Thymus (tissue), 14 donors: ENCODE results near the gene ASIC5. TPM values are rescaled to one million over a fixed set of nuclear protein-coding genes. Genes with fewer than 3 reads are reported as not detected.

ENCODE experiments used
- DNase-seq, 9 donors: peaks; one replicate each; pipeline ENCODE4 v3.0.0-alpha.2; 2013; ENCODE audit warnings: low spot score in 9 of 9, low read depth in 6 of 9, missing footprints in 1 of 9
- H3K27ac ChIP-seq, 2 donors: one replicate each; pipeline ENCODE4 v1.5.1; 2013; ENCODE audit warnings: control low read depth in 1 of 2, low read depth in 1 of 2, low read length in 1 of 2, mild to moderate bottlenecking in 1 of 2, moderate library complexity in 1 of 2
- H3K27me3 ChIP-seq, 2 donors: one replicate each; pipeline ENCODE4 v1.5.1; 2013; ENCODE audit warnings: low read length in 1 of 2; ENCODE audit not compliant: control insufficient read depth in 2 of 2, insufficient read depth in 1 of 2
- H3K36me3 ChIP-seq, 2 donors: one replicate each; pipeline ENCODE4 v1.5.1; 2013; ENCODE audit warnings: low read length in 1 of 2, mild to moderate bottlenecking in 1 of 2, moderate library complexity in 1 of 2; ENCODE audit not compliant: control insufficient read depth in 2 of 2, insufficient read depth in 2 of 2
- H3K4me1 ChIP-seq, 2 donors: one replicate each; pipeline ENCODE4 v1.5.1; 2013; ENCODE audit warnings: low read length in 2 of 2; ENCODE audit not compliant: control insufficient read depth in 2 of 2, insufficient read depth in 2 of 2
- H3K4me3 ChIP-seq, 2 donors: one replicate each; pipeline ENCODE4 v1.5.1; 2013; ENCODE audit warnings: low read length in 2 of 2, control low read depth in 1 of 2, mild to moderate bottlenecking in 1 of 2
- H3K9me3 ChIP-seq, 2 donors: one replicate each; pipeline ENCODE4 v1.5.1; 2013; ENCODE audit warnings: low read length in 1 of 2, mild to moderate bottlenecking in 1 of 2; ENCODE audit not compliant: control insufficient read depth in 2 of 2, insufficient read depth in 1 of 2
- WGBS: extraction: QIAGEN DNeasy Blood & Tissue Kit; methylation state at CpG from one replicate; pipeline ENCODE4 v1.1.7; 2013; 5-methylcytosine and 5-hydroxymethylcytosine counted together
- long read RNA-seq, 10 donors: transcript quantifications; one replicate each; lab custom pipeline, GENCODE V29; 2026
- polyA plus RNA-seq: library from polyadenylated mRNA; stranded (reverse); fragments of 200-250 nt; gene quantifications from one replicate; pipeline ENCODE4 v1.2.3, GENCODE V29; 2013
- total RNA-seq: library from RNA; stranded (reverse); fragments of 120-200 nt; gene quantifications from one replicate; pipeline ENCODE4 v1.2.4, GENCODE V29; 2013
- donor health status: healthy.

The ASIC5 gene, protein sequence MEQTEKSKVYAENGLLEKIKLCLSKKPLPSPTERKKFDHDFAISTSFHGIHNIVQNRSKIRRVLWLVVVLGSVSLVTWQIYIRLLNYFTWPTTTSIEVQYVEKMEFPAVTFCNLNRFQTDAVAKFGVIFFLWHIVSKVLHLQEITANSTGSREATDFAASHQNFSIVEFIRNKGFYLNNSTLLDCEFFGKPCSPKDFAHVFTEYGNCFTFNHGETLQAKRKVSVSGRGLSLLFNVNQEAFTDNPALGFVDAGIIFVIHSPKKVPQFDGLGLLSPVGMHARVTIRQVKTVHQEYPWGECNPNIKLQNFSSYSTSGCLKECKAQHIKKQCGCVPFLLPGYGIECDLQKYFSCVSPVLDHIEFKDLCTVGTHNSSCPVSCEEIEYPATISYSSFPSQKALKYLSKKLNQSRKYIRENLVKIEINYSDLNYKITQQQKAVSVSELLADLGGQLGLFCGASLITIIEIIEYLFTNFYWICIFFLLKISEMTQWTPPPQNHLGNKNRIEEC
- total RNA-seq (not detected), polyA plus RNA-seq (not detected)
- long read RNA-seq, donor 1: 0 reads
- long read RNA-seq, donor 2: 0 reads
- long read RNA-seq, donor 3: 0 reads
- long read RNA-seq, donor 4: 0 reads
- long read RNA-seq, donor 5: 0 reads
- long read RNA-seq, donor 6: 0 reads
- long read RNA-seq, donor 7: 0 reads
- long read RNA-seq, donor 8: 0 reads
- long read RNA-seq, donor 9: 0 reads
- long read RNA-seq, donor 10: 0 reads

GRCh38 chr4:155866177-155866576 lies at the start of gene ASIC5:
ASIC5 (minus strand) TSS chr4:155866277; CDS start chr4:155866226, 51 bp downstream.
- Histone ChIP-seq H3K9me3 (peaks cover 0 to 7% of the 10 kb centered on the region in 2 donors), H3K27me3 (no peaks in the 10 kb centered on the region), H3K4me1 (no peaks in the 10 kb centered on the region), H3K4me3 (no peak within 1 kb of the TSS), H3K27ac (no peak within 1 kb of the TSS), H3K36me3 (no peaks in the 10 kb centered on the region)
- DNase-seq: no peak
- 48% methylated on average over 1 of the region's 1 CpG for WGBS

- Histone ChIP-seq H3K9me3 (no peaks in the 10 kb centered on the region), H3K27me3 (no peaks in the 10 kb centered on the region), H3K4me3 (no peak overlapping the region), H3K27ac (no peak overlapping the region), H3K36me3 (no peaks in the 10 kb centered on the region), H3K4me1 (no peaks in the 10 kb centered on the region)
- DNase-seq: no peak
- 59% methylated on average over 5 of the region's 5 CpGs for WGBS
Measured at GRCh38 chr4:155914782-155915181, 48.7 kb upstream of the ASIC5 start.

DNA sequence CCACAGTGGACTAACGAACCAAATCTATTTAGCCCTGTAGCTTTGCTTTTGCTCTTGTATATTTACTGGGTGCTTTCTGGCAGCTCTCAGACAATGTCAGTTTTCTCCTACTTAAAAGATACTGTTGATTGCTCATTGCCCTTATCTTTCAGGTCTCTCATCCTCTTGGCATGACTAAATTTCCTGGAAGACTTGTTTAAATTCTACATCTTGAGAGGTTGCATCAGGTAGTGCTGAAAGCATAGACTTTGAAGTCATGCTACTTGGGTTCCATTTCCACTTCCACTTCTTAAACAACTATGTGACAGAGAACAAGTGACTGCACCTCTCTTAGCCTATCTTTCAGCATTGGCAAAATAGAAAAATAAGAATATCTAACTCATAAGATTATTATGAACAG lies 45.8 kb upstream of the ASIC5 start:
- Histone ChIP-seq H3K4me3 (no peak overlapping the region), H3K4me1 (no peaks in the 10 kb centered on the region), H3K27ac (no peak overlapping the region), H3K27me3 (no peaks in the 10 kb centered on the region), H3K9me3 (no peaks in the 10 kb centered on the region), H3K36me3 (no peaks in the 10 kb centered on the region)
- 94% methylated on average over 1 of the region's 1 CpG for WGBS
- DNase-seq: no peak

GRCh38 chr4:155909615-155910226 lies 43.6 kb upstream of the ASIC5 start:
- Histone ChIP-seq H3K4me3 (no peak overlapping the region), H3K9me3 (no peaks in the 10 kb centered on the region), H3K27me3 (no peaks in the 10 kb centered on the region), H3K36me3 (no peaks in the 10 kb centered on the region), H3K27ac (no peak overlapping the region), H3K4me1 (no peaks in the 10 kb centered on the region)
- 96% methylated on average over 3 of the region's 3 CpGs for WGBS
- DNase-seq: no peak

- Histone ChIP-seq H3K27ac (no peak overlapping the region), H3K4me3 (no peak overlapping the region), H3K27me3 (no peaks in the 10 kb centered on the region), H3K9me3 (no peaks in the 10 kb centered on the region), H3K4me1 (no peaks in the 10 kb centered on the region), H3K36me3 (no peaks in the 10 kb centered on the region)
- whole genome bisulfite sequencing: 96% methylated on average over 4 of the region's 4 CpGs
- no peak for DNase-seq
Measured at GRCh38 chr4:155908187-155909139, 42.4 kb upstream of the ASIC5 start.

DNA sequence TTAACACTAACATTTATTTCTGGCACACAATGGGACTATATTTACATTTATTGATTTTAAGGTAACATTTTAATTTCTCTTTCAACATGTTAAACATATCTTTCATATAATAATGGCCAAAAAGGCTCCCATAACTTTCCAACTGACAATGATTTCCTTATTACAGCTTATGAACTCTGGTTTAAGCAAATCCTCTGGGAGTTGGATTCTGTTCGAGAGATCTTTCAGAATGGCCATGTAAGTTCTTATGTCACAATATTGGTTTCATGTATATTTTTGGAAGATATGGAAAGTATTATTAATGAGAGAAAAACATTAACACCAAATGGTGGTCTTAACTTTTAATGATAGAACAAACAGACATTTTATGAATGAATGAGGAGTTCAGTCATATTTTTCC lies 41.5 kb upstream of the ASIC5 start:
- DNase-seq: no peak
- Histone ChIP-seq H3K9me3 (no peaks in the 10 kb centered on the region), H3K4me3 (no peak overlapping the region), H3K27me3 (no peaks in the 10 kb centered on the region), H3K36me3 (no peaks in the 10 kb centered on the region), H3K4me1 (no peaks in the 10 kb centered on the region), H3K27ac (no peak overlapping the region)
- WGBS: 94% methylated on average over 1 of the region's 1 CpG

- H3K4me1 ChIP-seq: no peaks in the 10 kb centered on the region
- no peaks in the 10 kb centered on the region for H3K27me3 ChIP-seq
- WGBS: 90% methylated on average over 6 of the region's 6 CpGs
- DNase-seq: peak in 2 of 9 donors; percentile 1 to 5
- no peaks in the 10 kb centered on the region for H3K36me3 ChIP-seq
- no peak overlapping the region for H3K27ac ChIP-seq
- H3K9me3 ChIP-seq: no peaks in the 10 kb centered on the region
- no peak overlapping the region for H3K4me3 ChIP-seq
Measured at GRCh38 chr4:155906554-155907247, 40.6 kb upstream of the ASIC5 start.

- no peak for DNase-seq
- WGBS: 89% methylated on average over 3 of the region's 3 CpGs
- no peak overlapping the region for H3K4me3 ChIP-seq
- no peak overlapping the region for H3K27ac ChIP-seq
- H3K9me3 ChIP-seq: no peaks in the 10 kb centered on the region
- no peaks in the 10 kb centered on the region for H3K36me3 ChIP-seq
- H3K4me1 ChIP-seq: no peaks in the 10 kb centered on the region
- H3K27me3 ChIP-seq: no peaks in the 10 kb centered on the region
Measured at GRCh38 chr4:155904331-155904730, 38.3 kb upstream of the ASIC5 start.
